Stimulated activated naive CD8-positive, alpha-beta T cell treated with anti-CD3 and anti-CD28 coated beads, Interleukin-15, amount 100 ng/mL, for 72 hours (primary cell): ENCODE data around the gene UNC5B.

Source experiments
- ATAC-seq: fragments of 150-1000 bp; cut with Tn5 transposase; 2 replicates; pipeline ENCODE4 v1.10.0; 2021; ENCODE audit warnings: mild to moderate bottlenecking, moderate library complexity
- DNase-seq, 2 donors: peaks; one replicate each; pipeline ENCODE4 v3.0.0; 2021 to 2022
- H3K27ac Mint-ChIP-seq, 2 donors: one replicate each; pipeline ENCODE4 v1.8.0; 2022; ENCODE audit warnings: mild to moderate bottlenecking in 2 of 2, mixed read lengths in 2 of 2, moderate library complexity in 2 of 2
- H3K27me3 Mint-ChIP-seq: one replicate; pipeline ENCODE4 v1.8.0; 2022; ENCODE audit warnings: mixed read lengths
- H3K4me1 Mint-ChIP-seq: one replicate; pipeline ENCODE4 v1.8.0; 2022; ENCODE audit warnings: mild to moderate bottlenecking, mixed read lengths
- H3K4me3 Mint-ChIP-seq, 2 donors: one replicate each; pipeline ENCODE4 v1.8.0; 2022; ENCODE audit warnings: mild to moderate bottlenecking in 2 of 2, mixed read lengths in 2 of 2, moderate library complexity in 1 of 2
- H3K9me3 Mint-ChIP-seq, 2 donors: one replicate each; pipeline ENCODE4 v1.8.0; 2022; ENCODE audit warnings: mixed read lengths in 2 of 2

The UNC5B gene

DNA sequence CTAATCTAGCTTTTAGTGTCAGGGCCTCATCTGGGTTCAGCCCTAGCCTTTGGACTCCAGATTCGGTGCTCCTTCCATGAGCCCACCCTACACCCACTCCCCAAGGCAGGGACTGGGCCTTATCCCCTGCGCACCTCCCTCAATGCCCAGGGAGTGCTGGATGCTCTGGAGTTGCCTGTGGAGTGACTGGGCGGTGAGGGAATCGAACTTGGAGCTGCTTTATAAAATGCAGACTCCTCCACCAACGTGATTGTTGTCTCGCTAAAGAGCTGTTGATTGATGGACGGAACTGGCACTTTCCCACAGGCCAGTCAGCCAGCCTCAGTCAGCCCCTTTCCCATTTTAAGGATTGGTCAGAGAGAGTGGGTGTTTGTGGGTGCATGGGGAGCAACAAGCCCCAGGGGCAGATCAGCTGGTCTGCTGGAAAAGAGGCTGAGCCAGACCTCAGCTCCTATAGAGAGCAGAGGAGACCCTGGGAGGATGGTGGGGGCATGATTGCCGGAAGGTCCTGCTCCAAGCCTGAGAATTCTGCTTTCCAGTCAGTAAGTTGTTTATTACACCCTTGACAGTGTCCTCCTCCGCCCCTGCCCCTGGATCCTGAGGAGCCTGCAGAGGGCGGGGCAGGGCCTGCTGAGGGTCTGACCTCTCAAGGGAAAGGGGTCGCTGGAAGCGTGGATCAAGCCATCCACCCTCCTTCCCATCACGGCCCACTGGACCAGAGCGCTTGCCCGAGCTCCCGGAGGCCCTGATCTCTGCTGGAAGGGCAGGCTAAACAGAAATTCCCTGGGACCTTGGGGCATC lies 16.7 kb downstream of the UNC5B start:
- Mint-ChIP-seq H3K4me3 (no peak overlapping the region), H3K4me1 (no peaks in the 10 kb centered on the region), H3K9me3 (no peaks in the 10 kb centered on the region), H3K27me3 (peaks cover 8% of the 10 kb centered on the region), H3K27ac (no peak overlapping the region)
- ATAC-seq, result no peak
- no peak for DNase-seq

- no peak overlapping the region for H3K4me3 Mint-ChIP-seq
- no peak for ATAC-seq
- no peak for DNase-seq
- peaks cover 8% of the 10 kb centered on the region for H3K27me3 Mint-ChIP-seq
- no peaks in the 10 kb centered on the region for H3K9me3 Mint-ChIP-seq
- H3K27ac Mint-ChIP-seq, result peak overlapping the region in 1 of 2 donors; percentile 54
- H3K4me1 Mint-ChIP-seq, result no peaks in the 10 kb centered on the region
Observed at GRCh38 chr10:71229726-71230655, 17.6 kb downstream of the UNC5B start.

DNA sequence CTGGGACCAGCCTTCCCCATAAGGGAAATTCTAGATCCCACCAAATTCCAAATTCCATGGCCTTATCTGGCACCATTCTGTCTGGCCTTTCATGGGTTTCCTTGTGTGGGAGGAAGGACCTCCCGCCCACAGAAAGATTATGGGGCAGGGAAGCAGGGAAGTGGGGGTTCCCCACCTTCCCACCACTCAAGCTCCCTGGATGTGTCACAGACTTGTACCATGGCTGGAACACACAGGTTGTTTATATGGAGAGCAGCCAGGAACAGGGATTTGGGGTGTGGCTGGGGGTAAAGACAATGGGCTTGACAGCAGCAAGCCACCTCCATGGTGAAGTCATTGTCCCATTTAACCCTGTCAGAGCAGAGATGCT lies 18.3 kb downstream of the UNC5B start:
- no peaks in the 10 kb centered on the region for H3K4me1 Mint-ChIP-seq
- no peak overlapping the region for H3K27ac Mint-ChIP-seq
- DNase-seq, result no peak
- no peaks in the 10 kb centered on the region for H3K9me3 Mint-ChIP-seq
- ATAC-seq, result no peak
- H3K27me3 Mint-ChIP-seq, result peaks cover 2% of the 10 kb centered on the region
- no peak overlapping the region for H3K4me3 Mint-ChIP-seq

DNA sequence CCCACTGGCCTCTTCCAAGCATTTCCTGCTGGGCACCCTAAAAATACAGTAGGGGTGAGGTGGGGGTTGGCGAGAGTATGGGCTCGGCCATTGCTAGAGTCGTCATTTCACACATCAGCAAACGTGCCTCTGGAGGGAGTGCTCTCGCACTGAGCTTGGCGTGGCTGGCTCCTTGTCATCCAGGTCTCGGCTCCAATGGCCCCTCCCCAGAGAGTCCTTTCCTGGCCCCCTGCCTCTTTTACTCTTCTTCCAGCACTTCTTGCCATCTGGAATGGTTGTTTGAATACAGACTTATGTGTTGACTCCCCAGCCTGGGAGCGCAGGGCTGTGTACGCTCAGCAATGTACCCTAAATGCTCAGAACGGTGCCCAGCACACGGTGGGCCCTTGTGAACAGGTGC lies 18.8 kb downstream of the UNC5B start:
- Mint-ChIP-seq H3K4me1 (no peaks in the 10 kb centered on the region), H3K4me3 (no peak overlapping the region), H3K27ac (no peak overlapping the region), H3K9me3 (no peaks in the 10 kb centered on the region), H3K27me3 (no peaks in the 10 kb centered on the region)
- DNase-seq (no peak), ATAC-seq (no peak)

DNA sequence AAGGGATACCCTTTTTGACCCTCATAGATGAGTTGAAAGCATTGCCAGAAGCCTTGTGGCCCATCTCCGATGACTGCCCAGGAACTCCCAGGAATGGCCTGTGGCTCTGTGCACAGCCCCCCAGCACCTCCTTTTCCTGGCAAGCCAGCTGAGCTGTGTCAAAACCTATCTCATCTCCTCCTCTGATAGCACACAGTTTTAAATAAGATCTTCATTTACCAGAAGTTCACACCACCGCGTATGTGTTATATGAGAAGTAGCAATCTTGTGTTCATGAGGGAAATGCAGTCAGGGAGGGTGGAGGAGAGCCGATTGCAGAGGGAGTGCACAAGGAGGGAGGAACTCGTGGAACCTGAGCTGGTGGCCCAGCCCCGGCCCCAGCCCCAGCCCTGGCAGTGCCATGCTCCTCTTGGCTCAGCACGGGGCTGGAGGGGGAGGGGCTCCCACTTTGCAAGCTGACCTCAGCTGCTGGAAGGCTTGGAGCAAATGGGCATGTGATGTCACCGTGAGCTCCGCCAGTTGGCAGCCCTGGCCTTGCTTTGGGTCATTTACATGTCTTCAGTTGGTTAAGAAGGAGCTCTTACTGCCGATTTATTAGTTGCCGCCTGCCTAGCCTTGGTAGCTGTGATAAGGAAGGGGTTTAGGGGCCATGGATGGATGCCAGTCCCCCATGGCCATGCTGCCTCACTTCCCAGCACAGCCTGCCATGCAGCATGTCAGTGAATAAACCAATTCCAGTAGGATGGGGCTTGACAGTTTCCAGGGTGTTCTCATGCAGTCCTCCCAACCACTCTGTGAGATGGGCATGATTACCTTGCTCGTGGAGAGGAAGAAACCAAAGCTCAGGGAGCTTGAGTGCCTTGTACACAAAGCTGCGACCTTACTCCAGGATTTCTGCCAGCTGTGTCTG lies 20.0 kb downstream of the UNC5B start:
- Mint-ChIP-seq H3K4me1 (no peaks in the 10 kb centered on the region), H3K4me3 (no peak overlapping the region), H3K27me3 (no peaks in the 10 kb centered on the region), H3K27ac (no peak overlapping the region), H3K9me3 (no peaks in the 10 kb centered on the region)
- no peak for DNase-seq
- no peak for ATAC-seq

DNA sequence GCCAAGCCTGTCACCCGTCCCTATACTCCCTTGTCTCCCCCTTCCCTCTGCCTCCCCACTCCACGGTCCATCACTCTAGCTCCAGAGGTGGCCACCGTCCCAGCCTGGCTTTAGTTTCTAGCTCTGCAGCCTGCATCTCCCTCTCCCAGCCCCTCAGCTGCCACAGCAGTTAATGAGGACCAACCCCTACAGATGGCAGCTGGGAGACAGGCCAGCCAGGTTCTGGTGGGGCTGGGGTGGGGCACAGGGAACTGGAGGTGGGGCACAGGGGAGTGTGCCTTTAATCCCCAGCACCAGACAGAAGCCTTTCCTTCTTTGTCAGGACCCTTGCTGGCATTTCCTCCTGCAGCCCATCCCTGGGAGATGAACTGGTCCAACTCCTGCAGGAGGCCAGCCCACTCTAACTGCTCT lies 21.1 kb downstream of the UNC5B start:
- Mint-ChIP-seq H3K9me3 (no peaks in the 10 kb centered on the region), H3K27me3 (no peaks in the 10 kb centered on the region), H3K4me3 (no peak overlapping the region), H3K27ac (peak overlapping the region in 1 of 2 donors; percentile 35), H3K4me1 (no peaks in the 10 kb centered on the region)
- no peak for DNase-seq
- no peak for ATAC-seq

DNA sequence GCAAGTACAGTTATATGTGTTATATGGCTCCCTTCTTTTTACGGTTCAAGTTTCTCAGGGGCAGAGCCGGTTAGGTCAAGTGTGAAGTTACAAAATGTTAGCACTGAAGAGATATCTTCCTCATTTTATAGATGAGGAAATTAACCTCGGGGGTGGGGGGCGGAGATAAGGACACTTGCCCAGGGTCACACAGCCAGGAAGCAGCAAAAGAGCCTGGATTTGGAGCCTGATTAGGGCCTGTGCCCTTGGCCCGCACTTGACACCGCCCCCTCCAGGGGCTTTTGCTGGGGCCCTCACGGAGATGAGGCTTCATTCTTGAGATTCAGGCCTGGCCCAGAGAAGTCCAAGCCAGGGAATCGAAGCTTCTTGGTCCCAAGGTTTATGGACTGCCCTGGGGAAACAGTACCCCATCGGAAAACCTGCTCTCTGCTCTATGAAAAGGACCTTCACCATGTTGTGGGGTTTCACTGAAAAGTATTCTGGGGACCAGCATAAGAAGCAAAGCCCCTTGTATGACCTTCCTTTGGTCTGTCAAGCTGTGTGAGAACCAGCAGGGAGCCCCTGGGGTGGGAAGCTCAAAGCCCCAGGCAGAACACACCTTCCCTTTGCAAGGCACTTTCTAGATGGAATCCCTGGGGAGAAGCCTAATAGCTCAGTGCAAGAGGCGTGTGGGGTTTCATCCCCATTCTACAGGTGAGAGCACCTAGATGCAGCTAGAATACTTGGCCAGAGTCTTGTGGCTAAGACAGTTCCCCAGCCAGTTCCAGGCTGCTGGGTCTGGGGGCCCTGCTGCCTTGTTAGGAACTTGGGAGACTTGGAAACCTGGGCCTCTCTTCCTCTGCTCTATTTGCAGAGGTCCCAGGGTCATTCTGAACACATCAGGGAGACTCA lies 21.9 kb downstream of the UNC5B start:
- H3K4me1 Mint-ChIP-seq, result no peaks in the 10 kb centered on the region
- no peak overlapping the region for H3K4me3 Mint-ChIP-seq
- ATAC-seq, result no peak
- no peak overlapping the region for H3K27ac Mint-ChIP-seq
- no peak for DNase-seq
- no peaks in the 10 kb centered on the region for H3K9me3 Mint-ChIP-seq
- H3K27me3 Mint-ChIP-seq, result no peaks in the 10 kb centered on the region

GRCh38 chr10:71234970-71235685 lies 22.8 kb downstream of the UNC5B start:
- no peaks in the 10 kb centered on the region for H3K27me3 Mint-ChIP-seq
- peak overlapping the region in 1 of 2 donors; percentile 77 for H3K27ac Mint-ChIP-seq
- H3K4me3 Mint-ChIP-seq, result no peak overlapping the region
- DNase-seq (no peak), ATAC-seq (no peak)
- no peaks in the 10 kb centered on the region for H3K9me3 Mint-ChIP-seq
- no peaks in the 10 kb centered on the region for H3K4me1 Mint-ChIP-seq

DNA sequence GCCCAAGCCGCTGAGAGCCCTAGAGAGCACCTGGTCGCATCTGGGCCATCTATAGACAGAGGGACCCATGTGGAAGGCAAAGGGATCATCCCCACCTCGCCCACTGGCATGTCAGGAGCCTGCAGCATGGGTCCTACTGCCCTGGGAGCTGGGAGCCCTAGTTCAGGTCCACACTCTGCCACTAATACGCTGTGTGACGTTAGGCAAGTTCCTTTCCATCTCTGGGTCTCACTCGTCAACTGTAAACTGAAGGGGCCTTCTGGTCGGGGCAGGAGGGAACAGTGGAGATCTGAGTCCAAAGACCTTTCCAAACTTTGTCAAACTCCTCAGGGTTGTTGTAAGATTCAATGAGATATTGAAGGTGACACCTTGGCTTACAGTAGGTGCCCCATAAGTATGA lies 23.4 kb downstream of the UNC5B start:
- H3K4me1 Mint-ChIP-seq, result no peaks in the 10 kb centered on the region
- ATAC-seq (no peak), DNase-seq (no peak)
- no peaks in the 10 kb centered on the region for H3K27me3 Mint-ChIP-seq
- no peak overlapping the region for H3K4me3 Mint-ChIP-seq
- H3K27ac Mint-ChIP-seq, result no peak overlapping the region
- H3K9me3 Mint-ChIP-seq, result no peaks in the 10 kb centered on the region

GRCh38 chr10:71236286-71236685 lies 23.9 kb downstream of the UNC5B start:
- Mint-ChIP-seq H3K9me3 (no peaks in the 10 kb centered on the region), H3K27ac (no peak overlapping the region), H3K4me1 (no peaks in the 10 kb centered on the region), H3K27me3 (no peaks in the 10 kb centered on the region), H3K4me3 (no peak overlapping the region)
- DNase-seq, result no peak
- no peak for ATAC-seq

DNA sequence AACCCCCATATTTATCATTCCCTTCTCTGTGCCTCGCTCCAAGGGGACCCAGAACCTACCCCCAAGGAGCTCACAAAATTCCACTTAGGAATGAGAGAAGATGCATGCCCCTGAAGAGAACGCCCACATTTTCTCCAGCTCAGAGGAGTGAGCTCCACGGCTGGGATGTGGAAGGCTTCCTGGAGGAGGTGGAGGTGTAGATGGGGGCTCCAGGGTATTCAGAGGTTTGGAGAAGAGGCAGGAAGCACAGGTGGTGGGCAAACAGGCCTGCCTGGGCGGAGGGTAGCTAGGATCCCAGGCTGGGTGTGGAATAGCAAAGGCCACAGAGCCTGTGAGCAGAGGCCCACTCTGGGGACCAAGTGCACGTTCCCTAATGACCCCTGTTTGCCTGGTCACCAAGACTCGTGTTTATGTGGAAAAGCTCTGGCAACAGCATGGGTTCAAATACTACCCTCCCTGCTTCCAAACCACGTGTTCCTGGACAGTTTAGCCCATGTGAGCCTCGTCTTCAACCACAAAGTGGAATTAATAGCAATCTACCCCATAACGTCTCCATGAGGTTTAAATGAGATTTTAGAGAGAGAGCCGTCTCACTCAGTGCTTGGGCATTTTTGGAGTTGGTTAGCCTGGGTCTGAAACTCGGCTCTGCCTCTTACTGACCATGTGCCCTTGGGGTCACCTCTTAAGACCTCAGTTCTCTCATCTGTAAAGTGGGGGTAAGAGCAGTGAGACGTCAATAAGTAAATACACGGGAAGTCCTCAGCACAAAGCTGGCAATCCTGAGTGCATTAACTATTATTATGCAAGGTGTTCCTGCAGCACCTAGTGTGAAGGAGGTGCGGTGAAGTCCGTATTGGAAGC lies 24.7 kb downstream of the UNC5B start:
- Mint-ChIP-seq H3K27me3 (no peaks in the 10 kb centered on the region), H3K27ac (peak overlapping the region in 1 of 2 donors; percentile 55), H3K9me3 (no peaks in the 10 kb centered on the region), H3K4me3 (no peak overlapping the region), H3K4me1 (no peaks in the 10 kb centered on the region)
- no peak for ATAC-seq
- no peak for DNase-seq

DNA sequence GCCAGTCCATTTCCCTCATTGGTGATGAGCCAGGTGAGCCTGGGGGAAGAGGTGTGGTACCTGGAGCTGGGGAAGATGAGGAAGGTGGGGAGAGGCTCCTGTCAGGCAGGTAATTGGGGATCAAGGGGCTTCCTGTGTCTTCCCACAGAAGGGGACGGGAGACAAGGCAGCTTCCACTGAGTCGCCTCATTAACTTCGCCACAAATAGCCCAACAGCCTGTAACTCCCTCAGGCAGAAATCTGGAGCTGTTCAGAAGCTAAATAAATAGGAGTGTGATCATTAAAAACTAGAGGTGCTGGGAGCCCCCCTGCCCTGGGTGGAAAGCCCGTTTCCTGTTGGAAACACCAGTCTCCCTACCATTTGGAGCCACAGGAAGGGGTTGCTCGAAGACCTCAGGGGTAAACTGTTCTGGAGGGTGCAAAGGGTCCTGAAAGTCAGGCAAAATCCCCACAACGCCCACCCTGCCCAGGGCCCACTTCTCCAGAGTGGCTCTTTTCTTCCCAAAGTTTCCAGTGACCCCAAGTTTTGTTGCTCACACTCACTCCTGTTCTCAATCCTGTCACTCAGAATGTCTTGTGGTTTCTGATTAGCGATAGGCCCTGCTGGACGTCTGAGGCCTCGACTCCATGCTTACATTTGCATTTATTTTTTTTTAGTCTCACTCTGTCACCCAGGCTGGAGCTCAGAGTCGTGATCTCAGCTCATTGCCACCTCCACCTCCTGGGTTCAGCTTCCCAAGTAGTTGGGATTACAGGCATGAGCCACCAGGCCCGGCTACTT lies 25.7 kb downstream of the UNC5B start:
- Mint-ChIP-seq H3K27ac (peak overlapping the region in 1 of 2 donors; percentile 55), H3K4me3 (no peak overlapping the region), H3K9me3 (no peaks in the 10 kb centered on the region), H3K27me3 (no peaks in the 10 kb centered on the region), H3K4me1 (no peaks in the 10 kb centered on the region)
- ATAC-seq, result no peak
- DNase-seq, result no peak

DNA sequence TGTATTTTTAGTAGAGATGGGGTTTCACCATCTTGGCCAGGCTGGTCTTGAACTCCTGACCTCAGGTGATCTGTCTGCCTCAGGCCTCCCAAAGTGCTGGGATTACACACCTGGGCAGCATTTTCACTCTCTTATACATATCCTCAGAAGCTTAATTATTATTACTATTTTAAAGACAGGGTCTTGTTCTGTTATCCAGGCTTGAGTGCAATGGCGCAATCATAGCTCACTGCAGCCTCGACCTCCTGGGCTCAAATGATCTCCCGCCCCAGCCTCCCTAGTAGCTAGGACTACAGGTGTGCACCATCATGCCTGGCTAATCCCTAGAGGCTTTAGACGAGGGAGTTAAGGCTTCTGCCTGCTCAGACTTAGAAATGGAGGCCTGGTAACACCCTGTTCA lies 26.3 kb downstream of the UNC5B start:
- no peak for DNase-seq
- H3K4me1 Mint-ChIP-seq, result no peaks in the 10 kb centered on the region
- no peak overlapping the region for H3K27ac Mint-ChIP-seq
- no peaks in the 10 kb centered on the region for H3K27me3 Mint-ChIP-seq
- ATAC-seq, result no peak
- H3K4me3 Mint-ChIP-seq, result no peak overlapping the region
- H3K9me3 Mint-ChIP-seq, result no peaks in the 10 kb centered on the region
